ENCODE data around the gene KIF26B. TPM values are rescaled to one million over a fixed set of nuclear protein-coding genes. Genes with fewer than 3 reads are reported as not detected.

Gene KIF26B
- total and polyA plus RNA-seq, 10 of the 15 experiments (the other 5 are each of a cell fraction or from before 2014, with no cell fraction given), result 0.35 to 11.6 (median 2.2) TPM

- in situ Hi-C loops (cut with MboI), result no loop called here
- Histone ChIP-seq H3K27ac (ENCODE audit: control insufficient read depth, insufficient read depth) (no peak overlapping the region), H3K4me2 (ENCODE audit: control insufficient read depth, insufficient read depth) (no peak overlapping the region), H3K9ac (ENCODE audit: control insufficient read depth, insufficient read depth, low read length) (no peak overlapping the region), H2AFZ (ENCODE audit: control insufficient read depth, low read depth, low read length) (no peak overlapping the region), H3K79me2 (ENCODE audit: control insufficient read depth, insufficient read depth, low read length) (no peaks in the 10 kb centered on the region), H3K9me3 (replicated peaks; ENCODE audit: control insufficient read depth, insufficient read depth, low read length) (no peaks in the 10 kb centered on the region; the same call in 2 of the 3 replicates), H3K4me1 (ENCODE audit: control insufficient read depth, insufficient read depth, low read length) (no peaks in the 10 kb centered on the region), H3K4me3 (no peak overlapping the region), H4K20me1 (ENCODE audit: control insufficient read depth, insufficient read depth) (no peaks in the 10 kb centered on the region), H3K27me3 (replicated peaks in 1 of 2; ENCODE audit: control insufficient read depth in 2 of 2, insufficient read depth in 2 of 2, low read length in 1 of 2) (no peaks in the 10 kb centered on the region), H3K36me3 (ENCODE audit: control insufficient read depth in 2 of 2, insufficient read depth in 2 of 2, low read length in 1 of 2) (no peaks in the 10 kb centered on the region)
- WGBS (ENCODE audit: insufficient coverage, insufficient replicate concordance, low lambda C conversion rate, missing lambda C conversion rate), result 56% methylated on average over 2 of the region's 2 CpGs
- TF ChIP-seq ZNF384 (IDR thresholded peaks at IDR 0.05; ENCODE audit: borderline replicate concordance, low read depth, low read length) (no peak), SKIL (IDR thresholded peaks at IDR 0.05; ENCODE audit: low read depth, poor library complexity, severe bottlenecking) (no peak), SIN3A (IDR thresholded peaks at IDR 0.05; ENCODE audit: low read depth, low read length) (no peak), CREB1 (IDR thresholded peaks at IDR 0.05; ENCODE audit: low read depth) (no peak), IKZF2 (IDR thresholded peaks at IDR 0.05) (no peak), ATF3 (IDR thresholded peaks at IDR 0.05; ENCODE audit: borderline replicate concordance, extremely low read depth, low read depth, low read length) (no peak), NFYB (IDR thresholded peaks at IDR 0.05; ENCODE audit: insufficient read depth, low read depth, low read length) (no peak), MXI1 (IDR thresholded peaks at IDR 0.05; ENCODE audit: low read depth, low read length) (no peak)
- ATAC-seq (no peak), DNase-seq (ENCODE audit: low read depth, low spot score) (no peak), FAIRE-seq (no peak)
- ChIA-PET CTCF (no interaction called here), POLR2A (no interaction called here), SMC1A (ENCODE audit: uncharacterized antibody, unreplicated experiment) (no interaction called here), RAD21 (ENCODE audit: unreplicated experiment) (no interaction called here)
- intact Hi-C loops (cut with micrococcal nuclease; ENCODE audit: unreplicated experiment), result no loop called here
- no TSS peak for BruUV-seq (replicated peaks)
Measured at GRCh38 chr1:245396615-245397014, 241.8 kb downstream of the KIF26B start.
